Pancreas (tissue), 10 donors: ENCODE results near the gene PMM2. TPM values are rescaled to one million over a fixed set of nuclear protein-coding genes. Genes with fewer than 3 reads are reported as not detected.
A peak's percentile ranks its signal among the peaks of the same experiment; 100 is the strongest.
"Not testable (repeated sequence)": the region's sequence is repeated elsewhere in the genome, so short reads cannot be mapped to it uniquely, and the experiment has no call there.

Source experiments
- ATAC-seq, 4 donors: fragments of 200-7000 bp; cut with Tn5 transposase; one replicate each; pipeline versions ENCODE4 v1.8.0 to v1.9.1; 2020; ENCODE audit warnings: mild to moderate bottlenecking in 4 of 4, moderate library complexity in 4 of 4
- DNase-seq, 6 donors: peaks; one replicate each; pipeline ENCODE4 v3.0.0-alpha.2; 2020
- FAIRE-seq: peaks from 2 replicates; lab custom pipeline; 2012; peaks lifted over from hg19 to GRCh38; lab: Jason Lieb, UNC
- H3K27ac ChIP-seq, 4 donors: fragments of 200-600 bp; sonication (generic); 1 replicate in 3 of 4; 2 replicates in 1 of 4; pipeline versions ENCODE4 v1.5.0 to v1.8.0; 2020
- H3K27me3 ChIP-seq, 4 donors: fragments of 200-600 bp; one replicate each; pipeline ENCODE4 v1.8.0; 2021
- H3K36me3 ChIP-seq, 3 donors: fragments of 200-600 bp; sonication (generic) in 1 of 3; one replicate each; pipeline versions ENCODE4 v1.5.0 to v1.8.0; 2020 to 2021
- H3K4me1 ChIP-seq, 3 donors: fragments of 200-600 bp; one replicate each; pipeline ENCODE4 v1.8.0; 2021
- H3K4me3 ChIP-seq, 4 donors: fragments of 200-600 bp; sonication (generic) in 2 of 4; one replicate each; pipeline versions ENCODE4 v1.5.0 to v1.8.0; 2020 to 2021
- H3K9me3 ChIP-seq, 4 donors: fragments of 200-600 bp; one replicate each; pipeline ENCODE4 v1.8.0; 2021
- WGBS, 2 donors: extraction: QIAGEN DNeasy Blood & Tissue Kit; methylation state at CpG; one replicate each; pipeline ENCODE4 v1.1.7; 2013; 5-methylcytosine and 5-hydroxymethylcytosine counted together
- intact Hi-C, 3 donors: fragments of 100-400 bp; cut with DNase I; formaldehyde crosslinking; loops; one replicate each; pipeline versions ENCODE4 v1.11.1 to v1.14.2; 2022
- polyA plus RNA-seq, 2 donors: library from polyadenylated mRNA; stranded (reverse); fragments of 200-250 nt; gene quantifications; one replicate each; pipeline ENCODE4 v1.2.3, GENCODE V29; 2013
- total RNA-seq, 6 donors: library from RNA; stranded (reverse); fragmentation: NEBNext Ultra II Directional in 4 of 6; extraction: Animal tissue kit (Norgen Biotek cat#: 25700) in 4 of 6; gene quantifications; one replicate each; pipeline versions ENCODE4 v1.2.1 to v1.2.4, GENCODE V29; 2021 to 2023
- TF ChIP-seq, protein P1 (sequence below), 4 donors: fragments of 200-600 bp; sonication (generic) in 3 of 4; IDR thresholded peaks; one replicate each; pipeline versions ENCODE4 v1.5.0 to v1.8.0; 2021; ENCODE audit warnings: antibody characterized with exemption in 4 of 4
- donor health status: healthy with polysubstance abuse.
- donor health status: DM: no; HTN: no; CAD: no; lungs with moderate emphysema.
- donor health status: DM: no; HTN: no; CAD: no.
- donor health status: control.
- donor health status: control.
- donor health status: Bipolar disorder and iron deficiency.
- donor health status: DM: yes; HTN: yes; CAD: no.
- donor health status: DM: no; HTN: no; CAD: no.
- donor health status: DM: no; HTN: no; CAD: no.
- donor health status: DM: yes; HTN: yes; CAD: no.

Gene PMM2
- total and polyA plus RNA-seq, 8 donors: 19.2 to 40.3 (median 28.7) TPM

DNA sequence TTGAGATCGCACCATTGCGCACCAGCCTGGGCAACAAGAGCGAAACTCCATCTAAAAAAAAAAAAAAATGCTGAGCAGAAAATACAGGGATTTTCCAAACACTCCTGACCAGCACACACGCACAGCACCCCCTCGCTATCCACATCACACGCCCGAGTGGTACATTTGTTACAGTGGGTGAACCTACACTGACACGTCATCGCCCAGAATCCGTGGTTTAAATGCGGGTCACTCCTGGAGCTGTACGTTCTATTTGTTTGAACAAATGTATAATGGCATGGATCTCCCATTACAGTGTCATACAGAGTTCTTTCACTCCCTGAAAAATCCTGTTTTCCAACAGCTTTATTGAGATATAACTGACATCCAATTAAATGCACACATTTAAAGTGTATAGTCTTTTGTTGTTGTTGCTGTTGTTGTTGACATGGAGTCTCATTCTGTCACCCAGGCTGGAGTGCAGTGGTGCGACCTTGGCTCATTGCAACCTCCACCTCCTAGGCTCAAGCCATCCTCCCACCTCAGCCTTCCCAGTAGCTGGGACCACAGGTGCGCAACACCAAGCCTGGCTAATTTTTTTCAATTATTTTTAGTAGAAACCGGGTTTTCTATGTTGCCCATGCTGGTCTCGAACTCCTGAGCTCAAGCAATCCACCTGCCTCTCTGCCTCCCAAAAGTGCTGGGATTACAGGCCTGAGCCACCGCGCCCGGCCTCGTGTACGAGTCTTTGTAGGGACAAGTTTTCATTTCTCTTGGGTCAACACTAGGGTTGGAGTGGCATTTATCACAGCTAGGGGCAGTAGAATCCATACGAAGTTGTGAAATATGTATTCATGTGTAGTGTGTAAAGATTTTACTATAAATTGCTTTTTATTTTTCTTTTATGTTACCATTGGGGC, 75.6 kb downstream of the PMM2 start:
- whole genome bisulfite sequencing, 2 donors: 86 to 90% methylated on average over 22 of the region's 22 CpGs
- FAIRE-seq: no peak

DNA sequence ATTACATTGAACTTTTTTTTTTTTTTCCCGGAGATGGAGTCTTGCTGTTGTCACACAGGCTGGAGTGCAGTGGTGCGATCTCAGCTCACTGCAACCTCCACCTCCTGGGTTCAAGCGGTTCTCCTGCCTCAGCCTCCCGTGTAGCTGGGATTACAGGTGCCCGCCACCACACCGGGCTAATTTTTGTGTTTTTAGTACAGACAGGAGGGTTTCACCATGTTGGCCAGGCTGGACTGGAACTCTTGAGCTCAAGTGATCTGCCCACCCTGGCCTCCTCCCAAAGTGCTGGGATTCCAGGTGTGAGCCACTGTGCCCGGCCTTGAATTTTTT, 76.2 kb downstream of the PMM2 start:
- intact Hi-C loops, FAIRE-seq, H3K36me3 ChIP-seq, H3K9me3 ChIP-seq, ATAC-seq, H3K27me3 ChIP-seq, H3K27ac ChIP-seq, H3K4me3 ChIP-seq, DNase-seq: not testable (repeated sequence)
- 80 to 93% methylated on average over 7 of the region's 7 CpGs for WGBS, 2 donors
- H3K4me1 ChIP-seq: peaks cover 0 to 16% (median 3%) of the 10 kb centered on the region in 3 donors

More for the DNA sequence above, 75.6 kb downstream of the PMM2 start:
- H3K27ac ChIP-seq: no peak overlapping the region
- intact Hi-C loops: no loop called here
- TF ChIP-seq, protein P1, sequence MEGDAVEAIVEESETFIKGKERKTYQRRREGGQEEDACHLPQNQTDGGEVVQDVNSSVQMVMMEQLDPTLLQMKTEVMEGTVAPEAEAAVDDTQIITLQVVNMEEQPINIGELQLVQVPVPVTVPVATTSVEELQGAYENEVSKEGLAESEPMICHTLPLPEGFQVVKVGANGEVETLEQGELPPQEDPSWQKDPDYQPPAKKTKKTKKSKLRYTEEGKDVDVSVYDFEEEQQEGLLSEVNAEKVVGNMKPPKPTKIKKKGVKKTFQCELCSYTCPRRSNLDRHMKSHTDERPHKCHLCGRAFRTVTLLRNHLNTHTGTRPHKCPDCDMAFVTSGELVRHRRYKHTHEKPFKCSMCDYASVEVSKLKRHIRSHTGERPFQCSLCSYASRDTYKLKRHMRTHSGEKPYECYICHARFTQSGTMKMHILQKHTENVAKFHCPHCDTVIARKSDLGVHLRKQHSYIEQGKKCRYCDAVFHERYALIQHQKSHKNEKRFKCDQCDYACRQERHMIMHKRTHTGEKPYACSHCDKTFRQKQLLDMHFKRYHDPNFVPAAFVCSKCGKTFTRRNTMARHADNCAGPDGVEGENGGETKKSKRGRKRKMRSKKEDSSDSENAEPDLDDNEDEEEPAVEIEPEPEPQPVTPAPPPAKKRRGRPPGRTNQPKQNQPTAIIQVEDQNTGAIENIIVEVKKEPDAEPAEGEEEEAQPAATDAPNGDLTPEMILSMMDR (IDR thresholded peaks at IDR 0.05): no peak
- no peak for ATAC-seq
- no peaks in the 10 kb centered on the region for H3K36me3 ChIP-seq
- H3K4me1 ChIP-seq: peaks cover 0 to 12% (median 3%) of the 10 kb centered on the region in 3 donors
- H3K9me3 ChIP-seq: no peaks in the 10 kb centered on the region
- no peak overlapping the region for H3K4me3 ChIP-seq
- DNase-seq: no peak
- no peaks in the 10 kb centered on the region for H3K27me3 ChIP-seq

DNA sequence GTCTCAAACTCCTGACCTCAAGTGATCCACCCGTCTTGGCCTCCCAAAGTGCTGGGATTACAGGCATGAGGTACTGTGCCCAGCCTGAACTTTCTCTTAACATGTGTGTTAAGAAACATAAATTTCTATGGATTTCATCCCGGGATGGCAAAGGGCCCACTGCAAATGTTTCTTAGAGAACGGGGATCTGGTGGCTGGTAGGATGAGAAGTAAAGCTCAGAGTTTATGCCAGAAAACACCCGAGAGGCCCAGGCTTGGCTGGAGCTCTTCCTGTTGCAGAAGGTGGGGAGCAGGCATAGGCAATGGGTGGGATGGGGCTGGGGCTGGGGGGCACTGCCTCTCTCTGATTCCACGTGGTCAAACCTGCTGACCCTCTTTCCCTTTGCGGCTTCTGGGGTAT, 76.7 kb downstream of the PMM2 start:
- DNase-seq: no peak
- H3K4me1 ChIP-seq: peaks cover 0 to 15% (median 1%) of the 10 kb centered on the region in 3 donors
- H3K27me3 ChIP-seq: no peaks in the 10 kb centered on the region
- H3K4me3 ChIP-seq: no peak overlapping the region
- H3K36me3 ChIP-seq: no peaks in the 10 kb centered on the region
- 72 to 73% methylated on average over 6 of the region's 6 CpGs for WGBS, 2 donors
- ATAC-seq: no peak
- TF ChIP-seq, protein P1 (IDR thresholded peaks at IDR 0.05): no peak
- no peak overlapping the region for H3K27ac ChIP-seq
- H3K9me3 ChIP-seq: no peaks in the 10 kb centered on the region
- FAIRE-seq: no peak
- intact Hi-C loops: no loop called here

DNA sequence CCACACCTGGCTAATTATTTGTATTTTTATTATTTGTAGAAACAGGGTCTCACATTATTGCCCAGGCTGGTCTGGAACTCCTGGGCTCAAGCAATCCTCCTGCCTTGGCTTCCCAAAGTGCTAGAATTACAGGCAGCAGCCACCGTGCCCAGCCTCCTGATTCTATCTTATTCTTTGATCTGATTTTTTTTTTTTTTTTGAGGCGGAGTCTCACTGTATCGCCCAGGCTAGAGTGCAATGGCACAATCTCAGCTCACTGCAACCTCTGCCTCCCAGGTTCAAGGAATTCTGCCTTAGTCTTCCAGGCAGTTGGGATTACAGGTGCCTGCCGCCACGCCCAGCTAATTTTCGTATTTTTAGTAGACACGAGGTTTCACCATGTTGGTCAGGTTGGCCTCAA, 77.7 kb downstream of the PMM2 start:
- intact Hi-C loops: loop anchor here in 1 of 3 donors (5.0 kb wide), 1 partner anchor 213 kb away; no protein-coding TSS in a partner anchor
- not testable (repeated sequence) for H3K9me3 ChIP-seq, DNase-seq

DNA sequence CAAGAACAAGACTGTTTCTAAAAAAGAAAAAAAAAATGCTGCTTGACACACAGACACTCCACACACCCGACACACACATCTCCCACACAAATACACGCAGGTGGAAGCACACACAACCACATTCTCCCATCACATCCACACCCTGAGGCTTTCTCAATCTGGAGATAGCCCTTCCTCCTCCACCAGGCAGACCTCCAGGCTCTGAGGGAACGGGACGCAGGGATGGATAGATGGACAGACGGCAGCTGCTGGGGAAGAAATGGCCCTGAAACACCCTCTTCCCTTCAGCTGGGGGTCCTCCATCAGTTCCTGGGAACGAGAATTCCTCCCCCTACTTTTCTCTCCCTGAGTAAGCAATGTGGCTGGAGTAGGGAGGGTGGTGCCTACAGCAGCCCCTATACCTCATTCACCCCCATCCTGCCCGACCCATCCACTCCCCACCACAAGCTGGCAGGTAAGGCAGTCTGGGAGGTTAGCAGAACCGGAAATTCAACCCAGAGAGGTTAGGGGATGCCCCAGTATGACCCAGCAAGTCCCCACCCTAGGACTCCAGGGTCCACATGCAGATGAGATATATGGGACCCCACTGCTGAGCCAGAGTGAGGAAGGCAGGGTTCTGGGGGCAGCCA, 80.4 kb downstream of the PMM2 start:
- no peaks in the 10 kb centered on the region for H3K9me3 ChIP-seq
- intact Hi-C loops: loop anchor here in 1 of 3 donors (5.0 kb wide), 1 partner anchor 216 kb away; no protein-coding TSS in a partner anchor
- FAIRE-seq (no peak), ATAC-seq (peak in 2 of 4 donors; percentile 43 to 51), DNase-seq (peak in 1 of 6 donors; percentile 16)
- no peaks in the 10 kb centered on the region for H3K27me3 ChIP-seq
- 60 to 74% methylated on average over 8 of the region's 8 CpGs for WGBS, 2 donors
- H3K4me1 ChIP-seq: peaks cover 0 to 5% (median 0%) of the 10 kb centered on the region in 3 donors
- no peak overlapping the region for H3K4me3 ChIP-seq
- H3K36me3 ChIP-seq: no peaks in the 10 kb centered on the region
- peak overlapping the region in 2 of 4 donors; percentile 35 to 46 for H3K27ac ChIP-seq
- TF ChIP-seq, protein P1 (IDR thresholded peaks at IDR 0.05): no peak

More for the DNA sequence above, 77.7 kb downstream of the PMM2 start:
- H3K4me1 ChIP-seq: peaks cover 0 to 12% (median 0%) of the 10 kb centered on the region in 3 donors
- H3K27ac ChIP-seq, H3K4me3 ChIP-seq, H3K36me3 ChIP-seq, ATAC-seq, H3K27me3 ChIP-seq, FAIRE-seq: not testable (repeated sequence)
- 83 to 87% methylated on average over 7 of the region's 7 CpGs for WGBS, 2 donors
